Osteoblast (primary cell): ENCODE measurements around the gene GBP4. TPM values are rescaled to one million over a fixed set of nuclear protein-coding genes. Genes with fewer than 3 reads are reported as not detected.

ENCODE experiments used
- DNase-seq: peaks from one replicate; pipeline ENCODE4 v3.0.0; 2011; ENCODE audit warnings: low spot score, mixed read lengths; ENCODE audit not compliant: insufficient read length; ENCODE audit errors: missing footprints
- H2AFZ ChIP-seq: 2 replicates; pipeline ENCODE4 v1.6.0; 2011; ENCODE audit warnings: mild to moderate bottlenecking, low read length
- H3K27ac ChIP-seq: 2 replicates; pipeline ENCODE4 v1.5.1; 2011; ENCODE audit warnings: mild to moderate bottlenecking, low read depth, low read length, moderate library complexity
- H3K27me3 ChIP-seq: 2 replicates; pipeline ENCODE4 v1.6.0; 2012; ENCODE audit warnings: mild to moderate bottlenecking, control low read depth, inconsistent platforms, low read length, moderate library complexity; ENCODE audit not compliant: insufficient read depth
- H3K36me3 ChIP-seq: 2 replicates; pipeline ENCODE4 v1.5.1; 2011; ENCODE audit warnings: mild to moderate bottlenecking, low read length, control low read depth, moderate library complexity; ENCODE audit not compliant: insufficient read depth
- H3K4me1 ChIP-seq: 2 replicates; pipeline ENCODE4 v1.5.1; 2011; ENCODE audit warnings: mild to moderate bottlenecking, low read length, control low read depth, moderate library complexity; ENCODE audit not compliant: insufficient read depth
- H3K4me2 ChIP-seq: 2 replicates; pipeline ENCODE4 v1.6.0; 2011; ENCODE audit warnings: mild to moderate bottlenecking, low read length; ENCODE audit not compliant: insufficient read depth
- H3K4me3 ChIP-seq: fragments of 200-600 bp; sonication (generic); 3 replicates; pipeline ENCODE4 v1.5.1; 2012; ENCODE audit warnings: mild to moderate bottlenecking, low read length, inconsistent platforms; ENCODE audit not compliant: insufficient read depth
- H3K79me2 ChIP-seq: 2 replicates; pipeline ENCODE4 v1.6.0; 2012; ENCODE audit warnings: mild to moderate bottlenecking, low read length, control low read depth, inconsistent platforms; ENCODE audit not compliant: insufficient read depth
- H3K9me3 ChIP-seq: 2 replicates; pipeline ENCODE4 v1.5.1; 2011; ENCODE audit warnings: low read depth, low read length, control low read depth
- H4K20me1 ChIP-seq: 2 replicates; pipeline ENCODE4 v1.6.0; 2012; ENCODE audit warnings: mild to moderate bottlenecking, low read length, control low read depth; ENCODE audit not compliant: insufficient read depth
- total RNA-seq: library from RNA; depleted of rRNA; stranded (reverse); fragments of >200 nt; gene quantifications from 2 replicates; pipeline ENCODE4 v1.2.3, GENCODE V29; 2012
- TF ChIP-seq, protein P1 (sequence below): IDR thresholded peaks from 2 replicates; pipeline ENCODE4 v1.5.1; 2011; ENCODE audit warnings: mild to moderate bottlenecking, low read depth, low read length, moderate library complexity; ENCODE audit errors: extremely low read depth

The GBP4 gene
- total RNA-seq, 1 donor = 0.36 TPM

DNA sequence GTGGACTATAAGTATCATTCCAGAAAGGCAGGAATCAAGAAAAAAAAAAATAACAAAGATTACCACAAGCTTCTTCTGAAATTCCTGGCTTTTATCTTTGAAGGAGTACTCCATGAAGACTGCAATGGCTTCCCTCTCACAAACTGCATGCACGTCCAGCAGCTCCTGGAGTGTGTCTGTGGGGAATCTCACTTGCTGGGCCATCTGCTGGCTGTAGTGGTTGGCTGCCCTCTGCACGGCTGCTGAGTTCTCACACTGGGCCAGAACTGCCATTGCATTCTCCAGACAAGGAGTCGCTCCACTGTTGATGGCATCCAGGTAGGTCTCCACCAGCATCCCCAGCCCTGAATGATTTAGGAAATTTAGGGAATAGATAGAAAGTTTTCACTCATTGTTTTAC is 49.5 kb downstream of the GBP4 start:
- peak; percentile 66 for DNase-seq
- TF ChIP-seq, protein P1, sequence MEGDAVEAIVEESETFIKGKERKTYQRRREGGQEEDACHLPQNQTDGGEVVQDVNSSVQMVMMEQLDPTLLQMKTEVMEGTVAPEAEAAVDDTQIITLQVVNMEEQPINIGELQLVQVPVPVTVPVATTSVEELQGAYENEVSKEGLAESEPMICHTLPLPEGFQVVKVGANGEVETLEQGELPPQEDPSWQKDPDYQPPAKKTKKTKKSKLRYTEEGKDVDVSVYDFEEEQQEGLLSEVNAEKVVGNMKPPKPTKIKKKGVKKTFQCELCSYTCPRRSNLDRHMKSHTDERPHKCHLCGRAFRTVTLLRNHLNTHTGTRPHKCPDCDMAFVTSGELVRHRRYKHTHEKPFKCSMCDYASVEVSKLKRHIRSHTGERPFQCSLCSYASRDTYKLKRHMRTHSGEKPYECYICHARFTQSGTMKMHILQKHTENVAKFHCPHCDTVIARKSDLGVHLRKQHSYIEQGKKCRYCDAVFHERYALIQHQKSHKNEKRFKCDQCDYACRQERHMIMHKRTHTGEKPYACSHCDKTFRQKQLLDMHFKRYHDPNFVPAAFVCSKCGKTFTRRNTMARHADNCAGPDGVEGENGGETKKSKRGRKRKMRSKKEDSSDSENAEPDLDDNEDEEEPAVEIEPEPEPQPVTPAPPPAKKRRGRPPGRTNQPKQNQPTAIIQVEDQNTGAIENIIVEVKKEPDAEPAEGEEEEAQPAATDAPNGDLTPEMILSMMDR = peak; percentile 38
- no peak overlapping the region for H2AFZ ChIP-seq
- H3K4me1 ChIP-seq = no peaks in the 10 kb centered on the region
- H3K4me3 ChIP-seq = no peak overlapping the region
- no peaks in the 10 kb centered on the region for H3K9me3 ChIP-seq
- no peak overlapping the region for H3K27ac ChIP-seq
- H3K79me2 ChIP-seq = no peaks in the 10 kb centered on the region
- H3K27me3 ChIP-seq = no peaks in the 10 kb centered on the region
- H4K20me1 ChIP-seq = no peaks in the 10 kb centered on the region
- H3K36me3 ChIP-seq = no peaks in the 10 kb centered on the region
- no peak overlapping the region for H3K4me2 ChIP-seq

DNA sequence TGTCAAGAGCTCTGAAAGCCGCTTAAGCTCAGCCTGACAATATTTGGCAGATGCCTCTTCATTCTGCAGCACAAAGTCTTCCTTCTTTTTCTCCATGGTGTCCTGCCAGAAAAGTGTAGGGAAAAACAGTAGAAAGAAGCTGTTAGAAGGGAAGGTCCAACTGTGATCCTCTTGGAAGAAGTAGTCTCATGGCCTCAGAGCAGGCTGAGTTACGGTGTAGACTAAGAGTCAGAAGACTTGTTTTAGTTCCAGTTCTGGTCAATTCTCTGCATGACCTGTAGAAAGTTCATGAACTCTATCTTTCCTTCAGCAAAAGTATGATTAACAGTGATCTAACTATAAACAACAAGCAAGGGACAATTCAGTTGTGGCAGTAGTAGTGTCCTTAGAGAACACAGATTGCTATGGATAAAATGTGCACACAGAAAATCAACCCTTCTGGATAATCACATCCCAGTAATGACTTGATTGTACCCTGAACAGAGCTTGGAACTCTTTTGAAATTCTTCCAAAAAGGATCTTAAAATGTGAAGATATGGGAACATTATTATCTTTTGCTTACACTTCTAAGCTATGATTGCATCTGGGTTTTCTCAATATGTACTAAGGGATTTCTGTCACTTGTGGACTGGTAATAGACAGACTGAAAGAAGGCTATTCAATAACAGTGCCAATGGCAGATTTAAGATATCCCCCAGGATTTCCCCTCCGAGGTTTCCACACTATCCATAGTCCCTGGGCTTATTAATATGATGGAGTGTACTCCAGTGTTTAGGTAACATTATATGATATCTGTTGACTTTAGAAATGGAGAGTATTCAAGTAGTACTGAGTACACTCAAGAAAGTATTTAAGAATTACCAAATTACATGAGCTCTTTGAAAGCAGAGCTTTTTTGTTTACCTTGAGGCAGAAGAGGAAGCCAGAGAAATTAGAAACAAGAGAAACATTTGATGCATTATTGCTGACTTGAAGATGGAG is 50.8 kb downstream of the GBP4 start:
- H3K36me3 ChIP-seq = no peaks in the 10 kb centered on the region
- H3K4me2 ChIP-seq = no peak overlapping the region
- TF ChIP-seq, protein P1 = no peak
- no peaks in the 10 kb centered on the region for H3K9me3 ChIP-seq
- no peaks in the 10 kb centered on the region for H3K79me2 ChIP-seq
- H3K27ac ChIP-seq = no peak overlapping the region
- H3K4me3 ChIP-seq = no peak overlapping the region
- no peaks in the 10 kb centered on the region for H4K20me1 ChIP-seq
- no peaks in the 10 kb centered on the region for H3K27me3 ChIP-seq
- no peaks in the 10 kb centered on the region for H3K4me1 ChIP-seq
- DNase-seq = no peak
- no peak overlapping the region for H2AFZ ChIP-seq

DNA sequence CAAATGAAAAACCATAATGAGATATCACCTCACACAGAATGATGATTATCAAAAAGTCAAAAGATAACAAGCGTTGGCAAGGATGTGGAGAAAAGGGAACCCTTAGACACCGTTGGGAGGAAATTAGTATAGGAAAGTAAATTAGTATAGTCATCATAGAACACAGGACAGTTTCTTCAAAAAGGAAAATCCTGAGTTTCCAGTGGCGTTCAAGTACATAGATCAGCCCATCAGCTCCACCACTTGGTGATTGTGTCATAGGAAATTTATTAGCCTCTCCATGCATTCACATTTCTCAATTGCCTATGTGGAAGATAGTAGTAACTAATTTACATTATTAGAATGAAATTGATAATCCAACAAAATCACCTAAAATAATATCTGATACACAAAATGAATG is 52.0 kb downstream of the GBP4 start:
- Histone ChIP-seq H3K4me3 (no peak overlapping the region), H2AFZ (no peak overlapping the region), H3K36me3 (no peaks in the 10 kb centered on the region), H3K4me1 (no peaks in the 10 kb centered on the region), H3K27ac (no peak overlapping the region), H3K9me3 (no peaks in the 10 kb centered on the region), H3K27me3 (no peaks in the 10 kb centered on the region), H3K79me2 (no peaks in the 10 kb centered on the region), H4K20me1 (no peaks in the 10 kb centered on the region), H3K4me2 (no peak overlapping the region)
- TF ChIP-seq, protein P1 = no peak
- DNase-seq = no peak

DNA sequence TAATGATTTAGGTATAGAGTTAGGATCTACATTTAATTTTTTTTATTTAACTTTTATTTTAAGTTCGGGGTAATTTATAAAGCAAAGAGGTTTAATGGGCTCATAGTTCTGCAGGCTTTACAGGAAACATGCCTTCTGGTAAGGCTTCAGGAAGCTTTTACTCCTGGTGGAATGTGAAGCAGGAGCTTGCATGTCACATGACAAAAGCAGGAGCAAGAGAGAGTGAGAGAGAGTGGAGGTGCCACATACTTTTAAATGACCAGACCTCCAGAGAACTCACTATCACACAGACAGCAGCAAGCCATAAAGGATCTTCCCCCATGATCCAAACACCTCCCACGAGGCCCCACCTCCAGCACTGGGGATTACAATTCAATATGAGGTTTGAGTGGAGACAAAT is 55.3 kb downstream of the GBP4 start:
- no peaks in the 10 kb centered on the region for H3K79me2 ChIP-seq
- no peaks in the 10 kb centered on the region for H4K20me1 ChIP-seq
- no peak overlapping the region for H2AFZ ChIP-seq
- H3K27ac ChIP-seq = no peak overlapping the region
- TF ChIP-seq, protein P1 = no peak
- DNase-seq = no peak
- no peaks in the 10 kb centered on the region for H3K27me3 ChIP-seq
- H3K4me2 ChIP-seq = no peak overlapping the region
- no peaks in the 10 kb centered on the region for H3K4me1 ChIP-seq
- no peaks in the 10 kb centered on the region for H3K9me3 ChIP-seq
- no peak overlapping the region for H3K4me3 ChIP-seq
- H3K36me3 ChIP-seq = no peaks in the 10 kb centered on the region
